NT2/D1 (cell line): Measurements from ENCODE around the gene CDON.
A peak's percentile ranks its signal among the peaks of the same experiment; 100 is the strongest.

Experiments used
- DNase-seq: peaks from one replicate; pipeline ENCODE4 v3.0.0-alpha.2; 2011; ENCODE audit warnings: low read depth, low spot score
- H3K27me3 ChIP-seq: 2 replicates; pipeline ENCODE4 v1.6.0; 2011; ENCODE audit warnings: mild to moderate bottlenecking; ENCODE audit not compliant: insufficient read length, insufficient read depth
- H3K36me3 ChIP-seq: 2 replicates; pipeline ENCODE4 v1.6.1; 2011; ENCODE audit warnings: mild to moderate bottlenecking, low read length, mixed read lengths; ENCODE audit not compliant: insufficient read depth, insufficient read length
- H3K4me1 ChIP-seq: 2 replicates; pipeline ENCODE4 v1.5.1; 2011; ENCODE audit not compliant: insufficient read depth, insufficient read length
- H3K4me3 ChIP-seq: 2 replicates; pipeline ENCODE4 v1.5.1; 2011; ENCODE audit warnings: low read depth; ENCODE audit not compliant: insufficient read length
- H3K9ac ChIP-seq: 2 replicates; pipeline ENCODE4 v1.6.0; 2011; ENCODE audit warnings: low read depth; ENCODE audit not compliant: insufficient read length
- H3K9me3 ChIP-seq: 2 replicates; pipeline ENCODE4 v1.5.1; 2011; ENCODE audit warnings: mild to moderate bottlenecking, low read length; ENCODE audit not compliant: insufficient read depth
- SUZ12 ChIP-seq: IDR thresholded peaks from 2 replicates; pipeline ENCODE4 v1.6.1; 2011; ENCODE audit not compliant: insufficient read length, insufficient read depth; ENCODE audit errors: extremely low read depth
- YY1 ChIP-seq: IDR thresholded peaks from 2 replicates; pipeline ENCODE4 v1.6.1; 2011; ENCODE audit not compliant: insufficient read length, insufficient read depth
- ZNF274 ChIP-seq: IDR thresholded peaks from 2 replicates; pipeline ENCODE4 v1.6.1; 2011; ENCODE audit warnings: mild to moderate bottlenecking, low read depth, low read length

Gene CDON

DNA sequence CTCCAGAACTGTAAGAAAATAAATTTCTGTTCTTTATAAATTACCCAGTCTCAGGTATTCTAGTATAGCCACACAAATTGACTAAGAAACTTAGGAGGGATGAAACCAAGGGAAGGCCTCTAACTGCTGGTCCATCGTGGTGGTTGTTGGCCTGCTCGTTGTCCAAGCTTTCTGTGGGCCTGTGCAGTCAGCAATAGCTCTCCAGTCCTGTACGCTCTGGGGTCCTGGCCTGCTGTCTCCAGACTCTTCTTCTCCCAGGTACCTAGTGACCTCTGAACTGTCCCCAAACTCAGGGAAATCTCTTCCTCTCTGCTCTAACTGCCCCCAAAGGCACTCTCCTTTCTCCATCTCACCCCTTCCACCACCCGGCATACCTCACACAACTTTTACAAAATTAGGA, 122.5 kb downstream of the CDON start:
- TF ChIP-seq SUZ12, result no peak
- no peak for TF ChIP-seq YY1
- TF ChIP-seq ZNF274, result no peak
- Histone ChIP-seq H3K9ac (no peak overlapping the region), H3K4me3 (no peak overlapping the region), H3K4me1 (peaks cover 2% of the 10 kb centered on the region), H3K36me3 (no peaks in the 10 kb centered on the region), H3K9me3 (no peaks in the 10 kb centered on the region), H3K27me3 (no peaks in the 10 kb centered on the region)
- DNase-seq, result no peak

DNA sequence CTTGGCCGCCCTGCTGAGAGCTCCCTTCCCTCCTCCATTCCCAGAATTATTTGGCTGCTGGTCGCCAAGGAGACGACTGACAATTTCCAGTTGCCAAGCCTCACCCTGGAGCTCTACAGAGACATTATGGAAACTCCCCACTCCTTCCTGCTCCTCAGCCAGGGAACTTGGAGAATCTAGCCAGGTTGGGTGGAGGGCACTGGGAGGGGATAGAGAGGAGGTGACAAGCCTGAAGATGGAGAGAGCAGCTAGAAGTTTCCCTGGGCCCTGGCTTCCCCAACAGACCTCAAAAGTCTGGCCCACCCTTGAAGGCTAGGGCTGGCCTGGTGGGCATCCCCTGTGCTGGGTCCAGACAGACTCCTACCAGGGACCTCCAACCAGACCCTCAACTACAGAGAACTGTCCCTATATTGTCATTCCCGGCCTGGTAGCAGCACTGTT, 123.6 kb downstream of the CDON start:
- H3K4me3 ChIP-seq, result no peak overlapping the region
- TF ChIP-seq YY1 (no peak), ZNF274 (no peak), SUZ12 (no peak)
- H3K36me3 ChIP-seq, result no peaks in the 10 kb centered on the region
- no peaks in the 10 kb centered on the region for H3K27me3 ChIP-seq
- no peak overlapping the region for H3K9ac ChIP-seq
- peak; percentile 35 for DNase-seq
- peaks cover 2% of the 10 kb centered on the region for H3K4me1 ChIP-seq
- H3K9me3 ChIP-seq, result no peaks in the 10 kb centered on the region

DNA sequence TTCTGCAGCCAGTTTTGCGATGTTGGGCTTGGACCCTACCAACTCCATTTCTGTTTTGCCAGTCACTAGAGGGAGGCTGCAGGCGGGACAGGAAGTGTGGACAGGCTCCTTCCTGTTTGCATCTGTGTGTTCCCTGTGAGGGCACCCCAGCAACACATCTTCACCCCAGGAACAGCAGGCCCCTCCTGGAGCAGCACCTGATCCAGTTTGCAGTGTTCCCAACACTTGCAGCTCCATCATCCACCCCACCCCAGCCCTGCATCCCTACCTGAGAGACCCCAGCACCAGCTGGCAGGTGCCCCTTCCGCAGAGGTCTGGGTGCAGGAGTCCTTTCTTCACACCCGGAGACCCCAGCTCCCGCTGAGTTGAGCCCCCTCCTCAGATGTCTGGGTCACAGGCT, 124.2 kb downstream of the CDON start:
- Histone ChIP-seq H3K9me3 (no peaks in the 10 kb centered on the region), H3K4me1 (peaks cover 2% of the 10 kb centered on the region), H3K27me3 (no peaks in the 10 kb centered on the region), H3K9ac (no peak overlapping the region), H3K4me3 (no peak overlapping the region), H3K36me3 (no peaks in the 10 kb centered on the region)
- DNase-seq, result no peak
- TF ChIP-seq SUZ12 (no peak), YY1 (no peak), ZNF274 (no peak)

DNA sequence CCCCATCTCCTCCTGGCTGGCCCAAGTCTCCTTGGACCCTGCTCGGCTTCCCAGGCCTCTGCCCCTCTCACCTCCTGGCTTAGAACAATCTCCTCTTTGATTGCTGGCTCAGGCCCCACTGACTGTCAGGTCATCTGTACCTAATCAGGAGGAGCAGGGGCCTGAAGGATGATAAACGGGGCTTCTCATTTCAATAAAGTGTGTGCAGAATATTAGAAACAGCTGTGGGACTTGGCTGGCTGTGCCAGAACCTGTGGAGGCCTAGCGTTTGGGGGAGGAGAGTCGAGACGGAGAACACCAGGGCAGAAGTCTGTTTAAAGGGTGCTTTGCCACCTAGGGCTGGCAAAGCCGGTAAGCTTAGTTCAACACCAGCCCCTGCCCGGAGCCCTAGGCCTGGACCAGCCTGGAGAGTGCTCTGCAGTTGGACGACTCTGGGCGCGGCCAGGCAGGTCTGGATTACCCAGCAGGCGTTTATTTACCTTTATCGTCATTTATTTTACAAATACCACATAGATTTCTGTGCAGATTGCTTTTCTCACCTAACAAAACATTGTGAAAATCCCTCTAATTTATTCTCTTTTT, 127.0 kb downstream of the CDON start:
- H3K36me3 ChIP-seq, result no peaks in the 10 kb centered on the region
- no peak overlapping the region for H3K4me3 ChIP-seq
- no peaks in the 10 kb centered on the region for H3K4me1 ChIP-seq
- H3K9me3 ChIP-seq, result no peaks in the 10 kb centered on the region
- no peak for DNase-seq
- TF ChIP-seq YY1 (no peak), ZNF274 (no peak), SUZ12 (no peak)
- no peaks in the 10 kb centered on the region for H3K27me3 ChIP-seq
- no peak overlapping the region for H3K9ac ChIP-seq

DNA sequence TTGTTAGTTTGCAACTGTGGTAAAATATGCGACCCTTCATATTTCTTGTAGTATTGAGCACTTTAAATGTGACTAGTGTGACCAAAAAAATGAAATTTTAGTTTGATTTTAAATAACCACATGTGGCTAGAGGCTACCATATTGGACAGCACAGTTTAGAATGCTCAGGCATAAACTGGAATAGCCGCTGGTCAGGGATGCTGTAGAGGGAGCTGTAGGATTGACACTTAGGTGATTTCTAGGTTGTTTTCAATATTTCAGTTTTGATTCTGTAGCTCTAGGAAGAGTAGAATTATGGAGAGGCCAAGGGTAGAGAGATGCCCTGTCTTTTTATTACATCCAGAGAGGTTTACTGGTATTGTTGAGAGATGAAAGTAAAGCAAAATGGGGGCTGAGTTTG, 127.6 kb downstream of the CDON start:
- H3K9me3 ChIP-seq, result no peaks in the 10 kb centered on the region
- no peak overlapping the region for H3K4me3 ChIP-seq
- no peak for DNase-seq
- H3K27me3 ChIP-seq, result no peaks in the 10 kb centered on the region
- no peaks in the 10 kb centered on the region for H3K36me3 ChIP-seq
- TF ChIP-seq SUZ12 (no peak), YY1 (no peak), ZNF274 (no peak)
- no peaks in the 10 kb centered on the region for H3K4me1 ChIP-seq
- no peak overlapping the region for H3K9ac ChIP-seq

DNA sequence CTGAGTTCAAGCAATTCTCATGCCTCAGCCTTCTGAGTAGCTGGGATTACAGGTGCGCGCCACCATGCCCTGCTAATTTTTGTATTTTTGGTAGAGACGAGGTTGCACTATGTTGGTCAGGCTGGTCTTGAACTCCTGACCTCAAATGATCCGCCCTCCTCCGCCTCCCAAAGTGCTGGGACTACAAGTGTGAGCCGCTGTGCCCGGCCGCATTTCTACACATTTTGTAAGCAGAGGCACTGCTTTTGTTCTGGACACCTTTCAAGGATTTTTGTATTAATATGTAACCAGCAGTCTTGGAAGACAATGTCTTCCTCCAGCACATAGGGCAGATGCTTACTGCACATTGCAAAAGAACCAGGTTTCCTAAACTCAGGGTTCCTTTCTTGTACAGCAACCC, 128.2 kb downstream of the CDON start:
- Histone ChIP-seq H3K9ac (no peak overlapping the region), H3K4me1 (no peaks in the 10 kb centered on the region), H3K9me3 (no peaks in the 10 kb centered on the region), H3K4me3 (no peak overlapping the region), H3K36me3 (no peaks in the 10 kb centered on the region), H3K27me3 (no peaks in the 10 kb centered on the region)
- TF ChIP-seq YY1 (no peak), ZNF274 (no peak)
- no peak for DNase-seq

DNA sequence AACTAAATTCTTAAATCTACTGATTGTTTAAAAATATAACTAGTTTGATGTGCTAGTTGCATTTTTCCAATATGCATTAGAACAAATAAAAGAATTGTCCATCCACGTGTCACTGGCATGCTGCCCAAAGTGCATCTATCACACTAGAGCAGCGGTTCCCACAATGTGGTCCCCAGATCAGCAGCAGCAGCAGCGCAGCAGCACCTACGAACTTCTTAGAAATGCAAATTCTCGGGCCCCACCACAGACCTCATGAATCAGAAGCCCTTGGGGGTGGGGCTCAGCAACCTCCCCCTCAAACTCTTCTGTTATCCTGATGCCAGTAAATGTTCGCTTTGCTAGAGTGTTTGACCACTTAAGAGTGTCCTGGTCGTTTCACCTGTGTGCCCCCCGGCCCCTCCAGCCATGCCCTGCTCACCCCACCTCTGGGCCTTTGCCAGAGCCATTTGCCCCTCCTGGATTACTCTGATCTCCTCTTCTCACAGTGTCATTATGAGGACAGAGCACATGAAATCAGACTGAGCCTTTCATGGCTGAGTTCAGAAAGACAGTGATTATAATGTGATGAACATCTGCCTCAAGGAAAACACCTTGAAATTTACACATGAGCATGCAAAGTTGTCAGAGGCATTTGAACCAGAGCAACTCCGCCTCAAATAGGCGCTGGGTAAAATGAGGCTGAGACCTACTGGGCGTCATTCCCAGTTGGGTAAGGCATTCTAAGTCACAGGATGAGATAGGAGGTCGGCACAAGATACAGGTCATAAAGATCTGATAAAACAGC, 129.4 kb downstream of the CDON start:
- no peak overlapping the region for H3K4me3 ChIP-seq
- no peaks in the 10 kb centered on the region for H3K36me3 ChIP-seq
- DNase-seq, result peak; percentile 25
- H3K9me3 ChIP-seq, result no peaks in the 10 kb centered on the region
- no peak for TF ChIP-seq SUZ12
- TF ChIP-seq YY1, result no peak
- no peak for TF ChIP-seq ZNF274
- no peak overlapping the region for H3K9ac ChIP-seq
- no peaks in the 10 kb centered on the region for H3K27me3 ChIP-seq
- no peaks in the 10 kb centered on the region for H3K4me1 ChIP-seq
